ENCODE data around the gene AIPL1.

- TF ChIP-seq CTCF (IDR thresholded peaks at IDR 0.05) = no peak
- no peak for TF ChIP-seq REST (IDR thresholded peaks at IDR 0.05; ENCODE audit: insufficient read depth in 1 of 2, low read depth in 2 of 2, low read length in 1 of 2)
- TF ChIP-seq POLR2AphosphoS5 (IDR thresholded peaks at IDR 0.05; ENCODE audit: low read depth, low read length) = no peak
Observed at GRCh38 chr17:6394055-6394606, 40.8 kb downstream of the AIPL1 start.
